Activated B cell treated with CpG ODN at 0.5 μM for 24 hours (primary cell): ENCODE measurements around the gene ALDH1L2. TPM values are rescaled to one million over a fixed set of nuclear protein-coding genes. Genes with fewer than 3 reads are reported as not detected.
A peak's percentile ranks its signal among the peaks of the same experiment; 100 is the strongest.

Source experiments
- ATAC-seq: fragments of 200-7000 bp; cut with Tn5 transposase; one replicate; pipeline ENCODE4 v1.10.0; 2021; ENCODE audit warnings: low read depth, mild to moderate bottlenecking, moderate library complexity
- CTCF ChIA-PET: fragments of 350-600 bp; sonication (Branson Sonifier 250); formaldehyde crosslinking; loops from one replicate; lab custom pipeline; 2021; ENCODE audit warnings: antibody characterized with exemption; lab: Charles Lee
- POLR2A ChIA-PET: fragments of 350-600 bp; sonication (Branson Sonifier 250); formaldehyde crosslinking; loops from one replicate; lab custom pipeline; 2021; ENCODE audit warnings: antibody characterized with exemption; lab: Charles Lee
- DNase-seq: peaks from one replicate; pipeline ENCODE4 v3.0.0; 2022
- H3K27ac Mint-ChIP-seq: one replicate; pipeline ENCODE4 v1.8.0; 2020; ENCODE audit warnings: mixed read lengths
- H3K27me3 Mint-ChIP-seq: one replicate; pipeline ENCODE4 v1.8.0; 2021; ENCODE audit warnings: mixed read lengths
- H3K36me3 Mint-ChIP-seq: one replicate; pipeline ENCODE4 v1.8.0; 2021; ENCODE audit warnings: low read depth, mixed read lengths
- H3K4me1 Mint-ChIP-seq: one replicate; pipeline ENCODE4 v1.8.0; 2021; ENCODE audit warnings: mixed read lengths
- H3K4me3 Mint-ChIP-seq: one replicate; pipeline ENCODE4 v1.8.0; 2020; ENCODE audit warnings: mild to moderate bottlenecking, mixed read lengths
- H3K9me3 Mint-ChIP-seq: one replicate; pipeline ENCODE4 v1.8.0; 2020; ENCODE audit warnings: mixed read lengths
- CTCF ChIP-seq: fragments of 200-600 bp; IDR thresholded peaks from one replicate; pipeline ENCODE4 v1.8.0; 2022; ENCODE audit warnings: antibody characterized with exemption, mild to moderate bottlenecking
- intact Hi-C: fragments of 100-400 bp; cut with micrococcal nuclease; formaldehyde crosslinking; loops from one replicate; pipeline ENCODE4 v1.15.1; 2024
- total RNA-seq: library from RNA; stranded (reverse); gene quantifications from 2 replicates; pipeline ENCODE4 v1.2.3, GENCODE V29; 2022

The ALDH1L2 gene
- total RNA-seq, 1 donor from 2014 or later: 6.5 TPM

GRCh38 chr12:105083551-105084105 lies 630 bp downstream of the ALDH1L2 start:
- intact Hi-C loops: loop anchor here (1.0 to 10.0 kb wide), 2 partner anchors 24 to 1619 kb away; partner anchors contain the start of gene WASHC4

GRCh38 chr12:105083031-105083430 lies 1.2 kb downstream of the ALDH1L2 start:
- no peak overlapping the region for H3K4me3 Mint-ChIP-seq
- peaks cover 9% of the 10 kb centered on the region for H3K4me1 Mint-ChIP-seq
- peaks cover 10% of the 10 kb centered on the region for H3K27me3 Mint-ChIP-seq
- peaks cover 4% of the 10 kb centered on the region for H3K9me3 Mint-ChIP-seq
- CTCF ChIA-PET: no interaction called here
- no peak for DNase-seq
- intact Hi-C loops: loop anchor here (10.0 kb wide), 1 partner anchor 1618 kb away; no protein-coding TSS in a partner anchor
- POLR2A ChIA-PET: interaction anchor here (0.6 to 2.4 kb wide), 5 partner anchors 25 to 701 kb away, joined by 3 to 29 read pairs (median 5); partner anchors contain the start of gene WASHC4
- no peak overlapping the region for H3K27ac Mint-ChIP-seq
- ATAC-seq: no peak
- H3K36me3 Mint-ChIP-seq: no peaks in the 10 kb centered on the region
- TF ChIP-seq CTCF: no peak

More at GRCh38 chr12:105083551-105084105, 630 bp downstream of the ALDH1L2 start:
- peak; percentile 23 for DNase-seq
- Mint-ChIP-seq H3K9me3 (peaks cover 4% of the 10 kb centered on the region), H3K4me1 (peaks cover 9% of the 10 kb centered on the region), H3K4me3 (peak overlapping the region; percentile 86), H3K27me3 (peaks cover 10% of the 10 kb centered on the region), H3K27ac (peak overlapping the region; percentile 41), H3K36me3 (no peaks in the 10 kb centered on the region)
- no peak for TF ChIP-seq CTCF
- CTCF ChIA-PET: no interaction called here
- peak; percentile 30 for ATAC-seq
- POLR2A ChIA-PET: interaction anchor here (0.6 to 2.4 kb wide), 5 partner anchors 25 to 702 kb away, joined by 3 to 29 read pairs (median 5); partner anchors contain the start of gene WASHC4

DNA sequence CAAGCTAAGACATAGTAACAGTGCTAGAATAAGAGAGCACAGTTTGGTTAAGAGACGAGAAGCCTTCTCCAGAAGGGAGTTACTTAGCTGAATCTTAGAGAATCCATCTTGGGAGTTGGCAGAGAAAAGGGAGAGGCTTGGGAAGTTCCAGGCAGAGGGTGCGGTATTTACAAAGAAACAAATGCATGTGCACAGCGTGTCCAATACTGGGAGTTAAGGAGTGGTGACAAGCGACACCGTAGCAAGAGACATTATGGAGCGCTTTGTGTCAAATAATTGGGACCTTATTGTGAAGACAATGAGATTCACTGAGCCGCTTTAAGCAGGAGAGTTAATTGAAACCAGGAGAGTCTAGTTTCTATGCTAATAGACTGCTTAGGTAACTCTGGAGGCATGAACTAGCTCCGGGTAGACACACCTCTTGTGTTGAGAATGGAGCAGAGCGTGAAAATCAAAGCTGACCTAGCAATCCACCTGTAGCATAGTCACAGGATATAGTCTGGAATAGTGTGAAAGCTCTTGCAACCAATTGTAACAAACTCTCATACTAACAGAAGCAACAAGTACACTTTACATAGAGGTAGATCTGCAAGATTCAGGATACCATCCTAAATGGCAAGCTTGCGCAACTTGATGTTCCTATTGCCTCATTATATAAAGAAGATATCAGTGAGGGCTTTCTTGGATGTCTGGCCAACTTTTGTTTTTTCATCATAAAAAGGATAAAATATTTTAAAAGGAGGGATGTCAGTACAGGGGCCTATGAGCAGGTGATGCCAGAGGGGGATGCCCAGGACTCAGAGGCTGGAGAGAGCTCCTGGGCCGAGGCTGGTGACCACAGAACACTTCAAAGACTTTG lies 5.3 kb downstream of the ALDH1L2 start:
- no peak for TF ChIP-seq CTCF
- Mint-ChIP-seq H3K27me3 (peaks cover 7% of the 10 kb centered on the region), H3K4me1 (peaks cover 7% of the 10 kb centered on the region), H3K4me3 (no peak overlapping the region), H3K36me3 (no peaks in the 10 kb centered on the region), H3K27ac (no peak overlapping the region), H3K9me3 (no peaks in the 10 kb centered on the region)
- no peak for ATAC-seq
- ChIA-PET CTCF (no interaction called here), POLR2A (no interaction called here)
- no peak for DNase-seq
- intact Hi-C loops: no loop called here

DNA sequence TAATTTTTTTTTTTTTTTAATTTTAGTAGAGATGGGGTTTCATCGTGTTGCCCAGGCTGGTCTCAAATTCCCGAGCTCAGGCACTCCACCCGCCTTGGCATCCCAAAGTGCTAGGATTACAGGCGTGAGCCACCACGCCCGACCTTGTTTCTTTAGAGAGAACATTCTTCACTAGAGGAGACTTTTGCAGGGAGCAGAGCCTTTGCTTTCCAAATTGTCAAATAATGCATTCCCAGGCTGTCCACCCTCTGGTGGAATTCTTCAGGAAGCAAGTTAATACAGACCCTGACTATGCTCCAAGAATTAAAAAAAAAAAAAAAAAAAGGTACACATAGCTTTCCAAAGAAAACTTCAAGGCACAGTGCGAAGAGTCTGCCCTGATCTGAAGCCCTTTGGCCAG lies 6.8 kb downstream of the ALDH1L2 start:
- no peaks in the 10 kb centered on the region for H3K36me3 Mint-ChIP-seq
- CTCF ChIA-PET: no interaction called here
- intact Hi-C loops: no loop called here

More for the DNA sequence above, 6.8 kb downstream of the ALDH1L2 start:
- DNase-seq (no peak), ATAC-seq (no peak)
- Mint-ChIP-seq H3K9me3 (no peaks in the 10 kb centered on the region), H3K4me1 (peaks cover under 1% of the 10 kb centered on the region), H3K4me3 (no peak overlapping the region), H3K27ac (no peak overlapping the region), H3K27me3 (peaks cover 2% of the 10 kb centered on the region)
- POLR2A ChIA-PET: no interaction called here
- no peak for TF ChIP-seq CTCF
